CD4-positive, alpha-beta memory T cell (primary cell): ENCODE results near the gene FAM20C. TPM values are rescaled to one million over a fixed set of nuclear protein-coding genes. Genes with fewer than 3 reads are reported as not detected.
"Not testable (repeated sequence)": the region's sequence is repeated elsewhere in the genome, so short reads cannot be mapped to it uniquely, and the experiment has no call there.

Source experiments
- CTCF ChIA-PET: fragments of 350-600 bp; sonication (Branson Sonifier 250); formaldehyde crosslinking; loops from one replicate; lab custom pipeline; 2021; ENCODE audit warnings: inconsistent platforms; ENCODE audit not compliant: partially characterized antibody; lab: Charles Lee
- POLR2A ChIA-PET: fragments of 350-600 bp; sonication (Branson Sonifier 250); formaldehyde crosslinking; loops from one replicate; lab custom pipeline; 2021; ENCODE audit not compliant: partially characterized antibody; lab: Charles Lee
- DNase-seq, 5 donors: peaks; one replicate each; pipeline versions ENCODE4 v3.0.0 to v3.0.0-alpha.2; 2020 to 2022; ENCODE audit warnings: mixed read lengths in 1 of 5
- H3K27ac ChIP-seq: one replicate; pipeline ENCODE4 v1.7.0; 2013; ENCODE audit warnings: low read depth, low read length
- H3K27me3 ChIP-seq: 2 replicates; pipeline ENCODE4 v1.7.0; 2013; ENCODE audit warnings: mild to moderate bottlenecking, low read length, moderate library complexity; ENCODE audit not compliant: insufficient read depth
- H3K36me3 ChIP-seq: 2 replicates; pipeline ENCODE4 v1.7.0; 2013; ENCODE audit warnings: mild to moderate bottlenecking, low read length, moderate library complexity; ENCODE audit not compliant: insufficient read depth
- H3K4me1 ChIP-seq: 2 replicates; pipeline ENCODE4 v1.7.0; 2013; ENCODE audit warnings: mild to moderate bottlenecking, low read length, moderate library complexity; ENCODE audit not compliant: insufficient read depth
- H3K4me3 ChIP-seq, 2 donors: one replicate each; pipeline ENCODE4 v1.7.0; 2013; ENCODE audit warnings: low read length in 2 of 2, mild to moderate bottlenecking in 1 of 2
- H3K9me3 ChIP-seq, 2 donors: one replicate each; pipeline ENCODE4 v1.7.0; 2013; ENCODE audit warnings: low read length in 2 of 2, control low read depth in 1 of 2; ENCODE audit not compliant: control insufficient read depth in 1 of 2
- H3K27ac Mint-ChIP-seq, 7 donors: one replicate each; pipeline ENCODE4 v1.8.0; 2020 to 2021; ENCODE audit warnings: mixed read lengths in 7 of 7, mild to moderate bottlenecking in 6 of 7, inconsistent platforms in 3 of 7, moderate library complexity in 3 of 7
- H3K27me3 Mint-ChIP-seq, 2 donors: one replicate each; pipeline ENCODE4 v1.8.0; 2020 to 2021; ENCODE audit warnings: mixed read lengths in 2 of 2
- H3K36me3 Mint-ChIP-seq, 2 donors: one replicate each; pipeline ENCODE4 v1.8.0; 2020 to 2021; ENCODE audit warnings: mixed read lengths in 2 of 2, inconsistent platforms in 1 of 2, mild to moderate bottlenecking in 1 of 2
- H3K4me1 Mint-ChIP-seq, 4 donors: one replicate each; pipeline ENCODE4 v1.8.0; 2020 to 2021; ENCODE audit warnings: mixed read lengths in 4 of 4, mild to moderate bottlenecking in 1 of 4
- H3K4me3 Mint-ChIP-seq, 8 donors: one replicate each; pipeline ENCODE4 v1.8.0; 2020 to 2021; ENCODE audit warnings: mixed read lengths in 8 of 8, mild to moderate bottlenecking in 7 of 8, moderate library complexity in 6 of 8, inconsistent platforms in 3 of 8
- H3K9me3 Mint-ChIP-seq, 8 donors: one replicate each; pipeline ENCODE4 v1.8.0; 2020 to 2021; ENCODE audit warnings: mixed read lengths in 8 of 8, mild to moderate bottlenecking in 5 of 8, inconsistent platforms in 3 of 8, moderate library complexity in 1 of 8
- intact Hi-C: fragments of 100-400 bp; cut with micrococcal nuclease; formaldehyde crosslinking; loops from one replicate; pipeline ENCODE4 v1.15.1; 2023
- polyA plus RNA-seq, 2 donors: library from polyadenylated mRNA; unstranded; fragments of 300-500 nt; fragmentation: Illumina TruSeq; gene quantifications; one replicate each; pipeline ENCODE4 v1.2.3, GENCODE V29; 2021
- total RNA-seq, 2 experiments: library from RNA; stranded (reverse); gene quantifications; one replicate each; pipeline ENCODE4 v1.2.3, GENCODE V29; 2021

Gene FAM20C
- total and polyA plus RNA-seq, 4 experiments from 2014 or later = 4.7 to 7.8 TPM; not detected in 2

GRCh38 chr7:260441-261281 is 68.3 kb downstream of the FAM20C start:
- intact Hi-C loops = no loop called here
- peaks cover 0 to 2% of the 10 kb centered on the region in 2 donors for H3K27me3 Mint-ChIP-seq
- H3K27ac Mint-ChIP-seq = no peak overlapping the region
- H3K4me1 Mint-ChIP-seq = peaks cover 0 to 7% (median 4%) of the 10 kb centered on the region in 4 donors
- no peaks in the 10 kb centered on the region for H3K36me3 Mint-ChIP-seq
- POLR2A ChIA-PET = no interaction called here
- CTCF ChIA-PET = no interaction called here
- H3K9me3 Mint-ChIP-seq = peaks cover 0 to 11% (median 2%) of the 10 kb centered on the region in 8 donors
- Histone ChIP-seq H3K27me3 (no peaks in the 10 kb centered on the region), H3K9me3 (no peaks in the 10 kb centered on the region), H3K4me1 (no peaks in the 10 kb centered on the region), H3K36me3 (no peaks in the 10 kb centered on the region), H3K27ac (no peak overlapping the region), H3K4me3 (no peak overlapping the region)
- no peak overlapping the region for H3K4me3 Mint-ChIP-seq
- no peak for DNase-seq

DNA sequence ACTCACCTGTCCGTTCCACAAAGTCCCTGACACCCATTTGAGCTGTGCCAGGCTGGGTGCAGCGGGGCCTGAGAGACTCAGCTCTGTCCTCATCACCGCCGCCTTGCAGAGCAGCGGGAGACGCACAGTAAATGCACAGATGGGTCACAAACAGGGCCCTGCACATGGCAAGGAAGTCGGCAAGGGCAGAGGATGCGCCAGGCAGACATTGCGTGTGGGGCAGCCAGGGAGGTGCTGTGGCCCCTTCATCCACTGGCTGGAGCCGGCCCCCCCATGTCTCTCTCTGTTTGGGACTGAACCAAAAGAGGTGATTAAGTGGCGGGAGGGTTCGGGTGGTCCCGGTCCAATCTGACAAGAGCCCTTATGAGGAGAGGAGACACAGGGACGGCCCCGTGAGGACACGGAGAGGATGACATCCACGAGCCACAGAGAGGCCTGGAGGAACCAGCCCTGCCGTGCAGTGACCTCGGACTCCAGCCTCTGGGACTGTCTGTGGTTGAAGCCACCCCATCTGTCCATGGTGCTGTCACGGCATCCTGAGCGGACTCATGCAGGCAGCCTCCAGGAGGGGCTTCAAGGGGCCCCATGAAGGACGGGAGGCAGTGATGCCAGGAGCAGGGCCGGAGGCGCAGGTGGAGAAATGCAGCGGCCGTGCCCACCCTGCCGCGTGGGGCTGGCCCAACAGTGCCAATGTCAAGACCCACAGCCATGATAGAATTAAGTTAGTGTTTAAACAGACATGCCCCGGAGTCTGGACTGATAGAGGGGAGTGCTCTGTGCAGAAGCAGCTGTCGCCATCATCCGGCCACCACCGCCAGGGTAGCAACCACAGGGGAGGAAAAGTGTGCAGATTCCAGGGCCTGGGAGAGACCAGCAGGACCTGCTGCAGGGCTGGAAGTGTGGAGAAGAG is 69.2 kb downstream of the FAM20C start:
- H3K27me3 ChIP-seq = no peaks in the 10 kb centered on the region
- Mint-ChIP-seq H3K27ac (peak overlapping the region in 1 of 7 donors; percentile 30), H3K36me3 (no peaks in the 10 kb centered on the region), H3K27me3 (peaks cover 0 to 2% of the 10 kb centered on the region in 2 donors), H3K4me3 (peak overlapping the region in 1 of 8 donors; percentile 24), H3K4me1 (peaks cover 0 to 7% (median 4%) of the 10 kb centered on the region in 4 donors), H3K9me3 (peaks cover 0 to 11% (median 2%) of the 10 kb centered on the region in 8 donors)
- CTCF ChIA-PET = no interaction called here
- DNase-seq = no peak
- no peaks in the 10 kb centered on the region for H3K9me3 ChIP-seq
- no peaks in the 10 kb centered on the region for H3K4me1 ChIP-seq
- H3K27ac ChIP-seq = no peak overlapping the region
- H3K36me3 ChIP-seq = no peaks in the 10 kb centered on the region
- POLR2A ChIA-PET = no interaction called here
- no peak overlapping the region for H3K4me3 ChIP-seq
- intact Hi-C loops = no loop called here

DNA sequence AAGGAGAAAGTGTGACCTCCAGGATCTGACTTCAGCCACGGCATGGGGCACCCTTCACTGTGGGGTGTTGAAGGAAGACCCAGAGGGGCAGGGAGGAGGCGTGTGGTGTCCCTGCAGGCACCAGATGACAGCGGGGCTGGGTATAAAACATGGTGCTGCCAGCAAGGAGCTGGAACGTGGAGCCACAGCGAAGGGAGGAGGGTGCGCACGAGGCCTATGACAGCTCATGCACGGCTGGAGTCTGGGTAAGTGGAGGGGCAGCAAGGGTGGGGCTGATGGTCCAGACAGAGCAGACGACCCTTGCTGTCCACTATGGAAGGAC is 69.8 kb downstream of the FAM20C start:
- POLR2A ChIA-PET = no interaction called here
- Mint-ChIP-seq H3K27me3 (peaks cover 0 to 2% of the 10 kb centered on the region in 2 donors), H3K27ac (peak overlapping the region in 4 of 7 donors; percentile 13 to 89 (median 74)), H3K4me3 (peak overlapping the region in 1 of 8 donors; percentile 24), H3K4me1 (peaks cover 0 to 7% (median 4%) of the 10 kb centered on the region in 4 donors), H3K36me3 (no peaks in the 10 kb centered on the region), H3K9me3 (peaks cover 0 to 11% (median 2%) of the 10 kb centered on the region in 8 donors)
- Histone ChIP-seq H3K9me3 (no peaks in the 10 kb centered on the region), H3K27me3 (no peaks in the 10 kb centered on the region), H3K4me3 (no peak overlapping the region), H3K27ac (no peak overlapping the region), H3K4me1 (no peaks in the 10 kb centered on the region), H3K36me3 (no peaks in the 10 kb centered on the region)
- CTCF ChIA-PET = no interaction called here
- intact Hi-C loops = no loop called here
- DNase-seq = no peak

- peak overlapping the region in 1 of 8 donors; percentile 24 for H3K4me3 Mint-ChIP-seq
- H3K27ac ChIP-seq, H3K36me3 Mint-ChIP-seq, intact Hi-C loops, H3K36me3 ChIP-seq, H3K9me3 ChIP-seq, H3K4me3 ChIP-seq, H3K4me1 ChIP-seq, H3K27me3 ChIP-seq, H3K27me3 Mint-ChIP-seq, CTCF ChIA-PET, POLR2A ChIA-PET, H3K4me1 Mint-ChIP-seq: not testable (repeated sequence)
- peak overlapping the region in 5 of 7 donors; percentile 13 to 89 (median 64) for H3K27ac Mint-ChIP-seq
- peak in 3 of 5 donors; percentile 22 to 67 (median 30) for DNase-seq
- peaks cover 0 to 11% (median 2%) of the 10 kb centered on the region in 8 donors for H3K9me3 Mint-ChIP-seq
Observed at GRCh38 chr7:262631-263311, 70.4 kb downstream of the FAM20C start.

- H3K36me3 ChIP-seq, H3K27me3 ChIP-seq, H3K27me3 Mint-ChIP-seq, H3K9me3 ChIP-seq, H3K4me3 ChIP-seq, H3K27ac ChIP-seq, H3K4me1 Mint-ChIP-seq, H3K4me3 Mint-ChIP-seq, intact Hi-C loops, H3K4me1 ChIP-seq, POLR2A ChIA-PET, H3K36me3 Mint-ChIP-seq: not testable (repeated sequence)
- CTCF ChIA-PET = interaction anchor here (0.7 kb wide), 1 partner anchor 13 kb away, joined by 3 read pairs; no protein-coding TSS in a partner anchor
- Mint-ChIP-seq H3K9me3 (peaks cover 0 to 11% (median 3%) of the 10 kb centered on the region in 8 donors), H3K27ac (peak overlapping the region in 1 of 7 donors; percentile 29)
- DNase-seq = peak in 4 of 5 donors; percentile 28 to 67 (median 55)
Observed at GRCh38 chr7:263483-264351, 71.3 kb downstream of the FAM20C start.

GRCh38 chr7:264541-265191 is 72.3 kb downstream of the FAM20C start:
- H3K36me3 Mint-ChIP-seq = no peaks in the 10 kb centered on the region
- Histone ChIP-seq H3K36me3 (no peaks in the 10 kb centered on the region), H3K4me3 (no peak overlapping the region), H3K9me3 (no peaks in the 10 kb centered on the region), H3K4me1 (no peaks in the 10 kb centered on the region), H3K27me3 (no peaks in the 10 kb centered on the region), H3K27ac (no peak overlapping the region)
- peak overlapping the region in 2 of 7 donors; percentile 68 to 75 for H3K27ac Mint-ChIP-seq
- peaks cover 0 to 6% (median 4%) of the 10 kb centered on the region in 4 donors for H3K4me1 Mint-ChIP-seq
- peaks cover 0 to 11% (median 3%) of the 10 kb centered on the region in 8 donors for H3K9me3 Mint-ChIP-seq
- peak in 2 of 5 donors; percentile 23 to 51 for DNase-seq
- intact Hi-C loops = no loop called here
- CTCF ChIA-PET = interaction anchor here (0.7 kb wide), 1 partner anchor 12 kb away, joined by 3 read pairs; no protein-coding TSS in a partner anchor
- POLR2A ChIA-PET = no interaction called here
- H3K27me3 Mint-ChIP-seq = no peaks in the 10 kb centered on the region
- H3K4me3 Mint-ChIP-seq = no peak overlapping the region
